K562 (cell line): ENCODE measurements around the gene KRIT1. TPM values are rescaled to one million over a fixed set of nuclear protein-coding genes. Genes with fewer than 3 reads are reported as not detected.

Experiments
- ATAC-seq: fragments of 200-7000 bp; cut with Tn5 transposase; 3 replicates; pipeline ENCODE4 v1.9.1; 2020; ENCODE audit warnings: moderate library complexity
- BruUV-seq: library from RNA; stranded (reverse); fragments of 400-500 nt; replicated peaks from 2 replicates; lab custom pipeline; 2021; lab: Mats Ljungman, UMichigan
- CTCF ChIA-PET: fragments of 300-600 bp; formaldehyde crosslinking; extraction: SDS; loops from one replicate; lab custom pipeline; 2021; ENCODE audit warnings: low intra/inter-chr PET ratio; lab: Yijun Ruan, JAX
- POLR2A ChIA-PET: fragments of 300-600, 350-650 bp; sonication (Branson Sonifier 250); formaldehyde crosslinking; extraction: SDS; loops from one replicate; lab custom pipeline; 2021; ENCODE audit warnings: antibody characterized with exemption, inconsistent platforms; lab: Yijun Ruan, JAX
- DNase-seq, 4 experiments: peaks; one replicate each; pipeline versions ENCODE4 v3.0.0 to v3.0.0-alpha.2; 2011 to 2018; ENCODE audit warnings: low spot score in 3 of 4, mixed read lengths in 3 of 4; ENCODE audit errors: extremely low read depth in 1 of 4
- FAIRE-seq: peaks from 2 replicates; lab custom pipeline; 2011; peaks lifted over from hg19 to GRCh38; lab: Jason Lieb, UNC
- H2AFZ ChIP-seq: 2 replicates; pipeline ENCODE4 v1.6.0; 2011; ENCODE audit warnings: low read depth, low read length, control low read depth, inconsistent platforms
- H3K27ac ChIP-seq: fragments of 200-600 bp; 3 replicates; pipeline ENCODE4 v1.8.0; 2011; ENCODE audit warnings: low read depth, mild to moderate bottlenecking, control low read depth, inconsistent platforms, low read length, moderate library complexity, mixed read lengths; ENCODE audit errors: extremely low read depth
- H3K27me3 ChIP-seq, 2 experiments: fragments of 300-600 bp in 1 of 2; 2 replicates in 1 of 2; 3 replicates in 1 of 2; pipeline versions ENCODE4 v1.6.0 to v1.8.0; 2011; ENCODE audit warnings: inconsistent platforms in 2 of 2, low read length in 2 of 2, mild to moderate bottlenecking in 1 of 2, mixed read lengths in 1 of 2, moderate library complexity in 1 of 2; ENCODE audit not compliant: control insufficient read depth in 2 of 2, insufficient read depth in 2 of 2
- H3K36me3 ChIP-seq: fragments of 300-600 bp; 3 replicates; pipeline ENCODE4 v1.8.0; 2011; ENCODE audit warnings: mild to moderate bottlenecking, low read length, inconsistent platforms; ENCODE audit not compliant: control insufficient read depth, insufficient read depth
- H3K4me1 ChIP-seq, 2 experiments: fragments of 200-600 bp in 1 of 2; replicated peaks in 1 of 2; 2 replicates in 1 of 2; 3 replicates in 1 of 2; pipeline versions ENCODE4 v1.5.1 to v1.8.0; 2011; ENCODE audit warnings: inconsistent platforms in 2 of 2, low read length in 2 of 2, mild to moderate bottlenecking in 1 of 2, mixed read lengths in 1 of 2, moderate library complexity in 1 of 2; ENCODE audit not compliant: control insufficient read depth in 2 of 2, insufficient read depth in 2 of 2
- H3K4me2 ChIP-seq: 2 replicates; pipeline ENCODE4 v1.6.1; 2011; ENCODE audit warnings: low read length, control low read depth, inconsistent platforms, mixed read lengths; ENCODE audit not compliant: insufficient read depth
- H3K4me3 ChIP-seq: fragments of 200-600 bp; sonication (generic), shearing (Covaris generic); 2 replicates; pipeline ENCODE4 v1.5.1; 2016; ENCODE audit warnings: control low read depth, inconsistent platforms
- H3K79me2 ChIP-seq: fragments of 200-600 bp; 3 replicates; pipeline ENCODE4 v1.8.0; 2011; ENCODE audit warnings: low read length, inconsistent platforms; ENCODE audit not compliant: control insufficient read depth, insufficient read depth
- H3K9ac ChIP-seq, 2 experiments: 2 replicates each; pipeline versions ENCODE4 v1.6.0 to v1.6.1; 2011; ENCODE audit warnings: low read depth in 2 of 2, low read length in 2 of 2, control low read depth in 1 of 2, inconsistent platforms in 1 of 2, mild to moderate bottlenecking in 1 of 2, mixed read lengths in 1 of 2; ENCODE audit not compliant: insufficient read depth in 1 of 2
- H3K9me1 ChIP-seq: one replicate; pipeline ENCODE4 v1.6.0; 2011; ENCODE audit warnings: inconsistent platforms, mild to moderate bottlenecking, low read length, moderate library complexity; ENCODE audit not compliant: control insufficient read depth, insufficient read depth
- H3K9me3 ChIP-seq: replicated peaks from 2 replicates; pipeline ENCODE4 v1.5.1; 2011; ENCODE audit warnings: low read depth, low read length, inconsistent platforms; ENCODE audit not compliant: control insufficient read depth, insufficient read depth
- H4K20me1 ChIP-seq: replicated peaks from 2 replicates; pipeline ENCODE4 v1.6.1; 2011; ENCODE audit warnings: low read length, inconsistent platforms, mixed read lengths; ENCODE audit not compliant: control insufficient read depth, insufficient read depth
- HCFC1 ChIP-seq: IDR thresholded peaks from 2 replicates; pipeline ENCODE4 v1.6.1; 2012; ENCODE audit warnings: low read depth, low read length, improper control_type of control experiment
- HMG20B ChIP-seq: fragments of 250-450 bp; sonication (Bioruptor Pico); IDR thresholded peaks from 2 replicates; pipeline ENCODE4 v1.5.0; 2021; ENCODE audit warnings: mild to moderate bottlenecking
- MLLT1 ChIP-seq, 2 experiments: fragments of 450-650 bp; IDR thresholded peaks; 2 replicates each; pipeline ENCODE4 v1.6.1; 2016
- NR2C1 ChIP-seq, 2 experiments: fragments of 450-650 bp; IDR thresholded peaks; 2 replicates each; pipeline ENCODE4 v1.6.1; 2017; ENCODE audit warnings: mild to moderate bottlenecking in 2 of 2, antibody characterized with exemption in 1 of 2, inconsistent platforms in 1 of 2, missing compliant biosample characterization in 1 of 2, missing genetic modification characterization in 1 of 2
- PRPF4 ChIP-seq: fragments of 200-400 bp; formaldehyde crosslinking; IDR thresholded peaks from one replicate; pipeline ENCODE4 v1.6.1; 2017; ENCODE audit warnings: low read length, low read depth, mild to moderate bottlenecking; ENCODE audit not compliant: insufficient read depth, poor library complexity, severe bottlenecking
- RBM22 ChIP-seq: fragments of 200-400 bp; formaldehyde crosslinking; IDR thresholded peaks from 2 replicates; pipeline ENCODE4 v1.6.1; 2018; ENCODE audit warnings: low read length, low read depth; ENCODE audit not compliant: poor library complexity, severe bottlenecking
- SMARCC2 ChIP-seq: fragments of 450-650 bp; IDR thresholded peaks from 2 replicates; pipeline ENCODE4 v1.6.1; 2017; ENCODE audit warnings: antibody characterized with exemption, moderate library complexity, mild to moderate bottlenecking, low read depth
- SRF ChIP-seq, 2 experiments: fragments of 250-450, 450-650 bp in 1 of 2; sonication (Bioruptor Pico) in 1 of 2; sonication (generic) in 1 of 2; formaldehyde crosslinking; IDR thresholded peaks; 2 replicates each; pipeline versions ENCODE4 v1.5.0 to v1.5.1; 2020 to 2022; ENCODE audit warnings: mild to moderate bottlenecking in 1 of 2, missing genetic modification reagents in 1 of 2
- ZNF316 ChIP-seq: fragments of 450-650 bp; IDR thresholded peaks from 2 replicates; pipeline ENCODE4 v1.6.1; 2016
- ZNF354B ChIP-seq: fragments of 250-450 bp; sonication (Bioruptor Pico); IDR thresholded peaks from 2 replicates; pipeline ENCODE4 v1.4.0; 2020
- ZNF57 ChIP-seq: fragments of 450-650 bp; formaldehyde crosslinking; IDR thresholded peaks from 2 replicates; pipeline ENCODE4 v1.4.0; 2020; ENCODE audit warnings: mild to moderate bottlenecking, moderate library complexity
- WGBS: fragments of 100-300 bp; shearing (Covaris generic); methylation state at CpG from one replicate; pipeline ENCODE4 v1.1.6; 2016; ENCODE audit warnings: low coverage, mixed read lengths; ENCODE audit not compliant: insufficient coverage; ENCODE audit errors: missing lambda C conversion rate; 5-methylcytosine and 5-hydroxymethylcytosine counted together
- in situ Hi-C: fragments of 300-500 bp; cut with MboI; formaldehyde crosslinking; loops from 4 replicates; pipeline ENCODE4 v1.15.0; 2018; ENCODE audit warnings: inconsistent platforms, mixed read lengths
- intact Hi-C: fragments of 100-400 bp; cut with micrococcal nuclease; formaldehyde crosslinking; loops from 2 replicates; pipeline ENCODE4 v1.14.2; 2022
- polyA plus RNA-seq, 8 experiments: library from polyadenylated mRNA; depleted of rRNA in 4 of 8; stranded (reverse) in 5 of 8; unstranded in 3 of 8; fragments of >200 nt; fragmentation: Nextera tagmentation in 2 of 8; fragmentation: Illumina TruSeq in 1 of 8; extraction: Ambion mirVana in 2 of 8; extraction: Trizol in 1 of 8; gene quantifications; 2 replicates each; pipeline versions ENCODE4 v1.2.1 to v1.2.3, GENCODE V29; 2011 to 2014; ENCODE audit warnings: inconsistent platforms in 1 of 8, missing spikeins in 1 of 8
- total RNA-seq, 7 experiments: library from RNA; depleted of rRNA in 6 of 7; stranded (reverse); fragments of >200 nt in 6 of 7; fragmentation: Illumina TruSeq in 2 of 7; extraction: Trizol in 2 of 7; gene quantifications; 2 replicates each; pipeline versions ENCODE4 v1.2.1 to v1.2.3, GENCODE V29; 2011 to 2021; ENCODE audit warnings: low replicate concordance in 1 of 7
- TF ChIP-seq, protein P1 (sequence below), 2 experiments: fragments of 250-450 bp in 1 of 2; fragments of 450-650 bp in 1 of 2; sonication (Bioruptor Pico) in 1 of 2; IDR thresholded peaks; 2 replicates each; pipeline versions ENCODE4 v1.6.1 to v1.8.0; 2016 to 2021; ENCODE audit warnings: mild to moderate bottlenecking in 2 of 2, moderate library complexity in 2 of 2, missing compliant biosample characterization in 1 of 2, missing genetic modification characterization in 1 of 2
- TF ChIP-seq, protein P2 (sequence below): fragments of 250-450 bp; sonication (Bioruptor Pico); IDR thresholded peaks from 2 replicates; pipeline ENCODE4 v1.5.0; 2021; ENCODE audit warnings: mild to moderate bottlenecking, borderline replicate concordance

KRIT1 gene
- total and polyA plus RNA-seq, 9 of the 15 experiments (the other 6 are each of a cell fraction or from before 2014, with no cell fraction given) = 21.5 to 81.4 (median 55.9) TPM

- TF ChIP-seq, protein P1, sequence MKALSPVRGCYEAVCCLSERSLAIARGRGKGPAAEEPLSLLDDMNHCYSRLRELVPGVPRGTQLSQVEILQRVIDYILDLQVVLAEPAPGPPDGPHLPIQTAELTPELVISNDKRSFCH (CRISPR knock-in tag; IDR thresholded peaks at IDR 0.05) = no peak
- TF ChIP-seq, protein P1 (tag; IDR thresholded peaks at IDR 0.05) = no peak
- TF ChIP-seq ZNF57 (CRISPR knock-in tag) (no peak), HMG20B (no peak), ZNF354B (CRISPR knock-in tag) (no peak), SRF (CRISPR knock-in tag; IDR thresholded peaks at IDR 0.05) (no peak)
Measured at GRCh38 chr7:92245487-92246359, at the start of gene KRIT1, which contains the start of gene ANKIB1 (continued).

DNA sequence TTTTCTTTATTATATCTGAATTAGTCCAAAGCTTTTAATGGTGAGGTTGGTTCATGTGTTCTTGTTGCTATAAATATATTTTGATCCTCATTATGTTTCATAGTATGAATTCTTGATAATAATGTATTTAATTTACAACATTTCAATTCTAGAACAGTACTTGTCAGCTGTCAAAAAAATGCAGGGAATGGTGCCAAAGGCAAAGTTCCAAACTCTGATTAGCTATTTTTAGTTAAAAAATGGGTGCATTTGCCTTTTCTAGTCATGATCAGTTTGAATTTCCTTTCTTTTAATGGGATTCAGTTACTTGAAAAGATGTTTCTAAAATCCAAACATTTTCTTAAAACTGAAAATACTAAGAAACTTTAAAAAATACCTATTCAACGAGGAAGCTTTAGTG, 49.7 kb upstream of the KRIT1 start:
- Histone ChIP-seq H4K20me1 (no peaks in the 10 kb centered on the region), H3K27me3 (no peaks in the 10 kb centered on the region), H3K4me3 (no peak overlapping the region), H3K79me2 (no peaks in the 10 kb centered on the region; the same call in 2 of the 3 replicates), H2AFZ (no peak overlapping the region), H3K27ac (no peak overlapping the region; the same call in 2 of the 3 replicates), H3K36me3 (peaks cover 20% of the 10 kb centered on the region; the same call in 2 of the 3 replicates), H3K4me2 (no peak overlapping the region), H3K9me3 (no peaks in the 10 kb centered on the region), H3K9me1 (no peaks in the 10 kb centered on the region), H3K4me1 (peaks cover 0 to 3% of the 10 kb centered on the region in 2 experiments; a peak in 1 of 5 replicates), H3K9ac (no peak overlapping the region)
- in situ Hi-C loops = no loop called here
- POLR2A ChIA-PET = interaction anchor here (0.8 to 2.0 kb wide), 3 partner anchors 15 to 57 kb away, joined by 3 to 5 read pairs (median 3); no protein-coding TSS in a partner anchor
- BruUV-seq = no TSS peak
- intact Hi-C loops = loop anchor here (10.0 kb wide), 1 partner anchor 51 kb away; the partner anchor contains the start of genes ANKIB1 and KRIT1
- no peak for ATAC-seq
- CTCF ChIA-PET = no interaction called here
- FAIRE-seq = no peak
- whole genome bisulfite sequencing = 58% methylated on average over 1 of the region's 1 CpG
- DNase-seq = no peak
- no peak for TF ChIP-seq ZNF316
- no peak for TF ChIP-seq RBM22
- no peak for TF ChIP-seq SMARCC2
- no peak for TF ChIP-seq HCFC1
- no peak for TF ChIP-seq MLLT1 (IDR thresholded peaks at IDR 0.05)
- no peak for TF ChIP-seq PRPF4
- TF ChIP-seq NR2C1 (IDR thresholded peaks at IDR 0.05) = no peak
- no peak for TF ChIP-seq NR2C1 (tag; IDR thresholded peaks at IDR 0.05)
- TF ChIP-seq, protein P2, sequence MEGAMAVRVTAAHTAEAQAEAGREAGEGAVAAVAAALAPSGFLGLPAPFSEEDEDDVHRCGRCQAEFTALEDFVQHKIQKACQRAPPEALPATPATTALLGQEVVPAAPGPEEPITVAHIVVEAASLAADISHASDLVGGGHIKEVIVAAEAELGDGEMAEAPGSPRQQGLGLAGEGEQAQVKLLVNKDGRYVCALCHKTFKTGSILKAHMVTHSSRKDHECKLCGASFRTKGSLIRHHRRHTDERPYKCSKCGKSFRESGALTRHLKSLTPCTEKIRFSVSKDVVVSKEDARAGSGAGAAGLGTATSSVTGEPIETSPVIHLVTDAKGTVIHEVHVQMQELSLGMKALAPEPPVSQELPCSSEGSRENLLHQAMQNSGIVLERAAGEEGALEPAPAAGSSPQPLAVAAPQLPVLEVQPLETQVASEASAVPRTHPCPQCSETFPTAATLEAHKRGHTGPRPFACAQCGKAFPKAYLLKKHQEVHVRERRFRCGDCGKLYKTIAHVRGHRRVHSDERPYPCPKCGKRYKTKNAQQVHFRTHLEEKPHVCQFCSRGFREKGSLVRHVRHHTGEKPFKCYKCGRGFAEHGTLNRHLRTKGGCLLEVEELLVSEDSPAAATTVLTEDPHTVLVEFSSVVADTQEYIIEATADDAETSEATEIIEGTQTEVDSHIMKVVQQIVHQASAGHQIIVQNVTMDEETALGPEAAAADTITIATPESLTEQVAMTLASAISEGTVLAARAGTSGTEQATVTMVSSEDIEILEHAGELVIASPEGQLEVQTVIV (CRISPR knock-in tag) = no peak
